BJ (cell line): ENCODE results near the gene CYB5RL. TPM values are rescaled to one million over a fixed set of nuclear protein-coding genes. Genes with fewer than 3 reads are reported as not detected.

Experiments used
- CTCF ChIA-PET: fragments of 350-600 bp; formaldehyde crosslinking; extraction: SDS; loops from one replicate; lab custom pipeline; 2021; ENCODE audit warnings: antibody characterized with exemption, inconsistent platforms; lab: Yijun Ruan, JAX
- POLR2A ChIA-PET: fragments of 300-600 bp; sonication (Branson Sonifier 250); formaldehyde crosslinking; extraction: SDS; loops from one replicate; lab custom pipeline; 2021; ENCODE audit warnings: antibody characterized with exemption; lab: Charles Lee
- DNase-seq: peaks from one replicate; pipeline ENCODE4 v3.0.0-alpha.2; 2011; ENCODE audit warnings: low read depth
- H3K27me3 ChIP-seq: 2 replicates; pipeline ENCODE4 v1.6.0; 2011; ENCODE audit warnings: low read length; ENCODE audit not compliant: control insufficient read depth, insufficient read depth
- H3K36me3 ChIP-seq: 2 replicates; pipeline ENCODE4 v1.5.1; 2011; ENCODE audit warnings: low read length; ENCODE audit not compliant: control insufficient read depth, insufficient read depth
- H3K4me3 ChIP-seq: 2 replicates; pipeline ENCODE4 v1.5.1; 2011; ENCODE audit warnings: low read depth, mild to moderate bottlenecking, control low read depth, low read length
- polyA plus RNA-seq: library from polyadenylated mRNA; depleted of rRNA; stranded (reverse); fragments of >200 nt; gene quantifications from 2 replicates; pipeline ENCODE4 v1.2.3, GENCODE V29; 2011
- TF ChIP-seq, protein P1 (sequence below): IDR thresholded peaks from 2 replicates; pipeline ENCODE4 v1.5.1; 2011; ENCODE audit warnings: low read depth, mild to moderate bottlenecking, control low read depth, inconsistent platforms, low read length, moderate library complexity; ENCODE audit not compliant: insufficient read depth

CYB5RL gene
- polyA plus RNA-seq, 1 experiment: 4.0 TPM

DNA sequence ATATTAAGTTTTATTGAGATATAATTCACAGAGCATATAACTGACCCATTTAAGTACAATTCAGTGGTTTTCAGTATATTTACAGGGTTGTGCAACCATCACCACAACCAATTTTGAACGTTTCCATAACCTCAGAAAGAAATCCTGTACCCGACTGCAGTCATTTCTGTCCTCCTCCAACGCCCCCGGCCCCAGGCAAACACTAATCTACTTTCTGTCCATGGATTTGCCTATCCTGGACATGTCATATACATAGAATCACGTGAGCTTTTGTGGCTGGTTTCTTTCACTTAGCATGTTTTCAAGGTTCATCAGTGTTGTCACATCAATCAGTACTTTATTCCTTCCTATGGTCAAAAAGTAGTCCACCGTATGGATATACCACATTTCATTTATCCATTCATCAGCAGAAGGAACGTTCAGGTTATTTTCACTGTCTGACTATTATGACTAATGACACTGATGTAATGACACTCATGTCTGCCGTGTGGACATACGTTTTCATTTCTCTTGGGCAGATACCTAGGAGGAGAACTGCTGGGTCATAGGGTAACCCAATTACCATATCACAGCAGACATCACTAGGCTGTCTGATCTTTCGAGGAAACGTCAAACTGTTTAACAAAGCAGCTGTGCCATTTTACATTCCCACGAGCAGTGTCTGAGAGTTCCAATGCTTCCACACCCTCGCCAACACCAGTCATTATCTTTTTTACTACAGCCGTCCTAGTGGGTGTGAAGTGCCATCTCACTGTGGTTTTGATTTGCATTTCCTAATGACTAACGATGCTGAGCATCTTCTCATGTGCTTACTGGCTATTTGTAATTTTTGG lies 30.9 kb upstream of the CYB5RL start:
- DNase-seq: no peak
- peaks cover 6% of the 10 kb centered on the region for H3K36me3 ChIP-seq
- H3K27me3 ChIP-seq: no peaks in the 10 kb centered on the region
- no peak overlapping the region for H3K4me3 ChIP-seq
- TF ChIP-seq, protein P1, sequence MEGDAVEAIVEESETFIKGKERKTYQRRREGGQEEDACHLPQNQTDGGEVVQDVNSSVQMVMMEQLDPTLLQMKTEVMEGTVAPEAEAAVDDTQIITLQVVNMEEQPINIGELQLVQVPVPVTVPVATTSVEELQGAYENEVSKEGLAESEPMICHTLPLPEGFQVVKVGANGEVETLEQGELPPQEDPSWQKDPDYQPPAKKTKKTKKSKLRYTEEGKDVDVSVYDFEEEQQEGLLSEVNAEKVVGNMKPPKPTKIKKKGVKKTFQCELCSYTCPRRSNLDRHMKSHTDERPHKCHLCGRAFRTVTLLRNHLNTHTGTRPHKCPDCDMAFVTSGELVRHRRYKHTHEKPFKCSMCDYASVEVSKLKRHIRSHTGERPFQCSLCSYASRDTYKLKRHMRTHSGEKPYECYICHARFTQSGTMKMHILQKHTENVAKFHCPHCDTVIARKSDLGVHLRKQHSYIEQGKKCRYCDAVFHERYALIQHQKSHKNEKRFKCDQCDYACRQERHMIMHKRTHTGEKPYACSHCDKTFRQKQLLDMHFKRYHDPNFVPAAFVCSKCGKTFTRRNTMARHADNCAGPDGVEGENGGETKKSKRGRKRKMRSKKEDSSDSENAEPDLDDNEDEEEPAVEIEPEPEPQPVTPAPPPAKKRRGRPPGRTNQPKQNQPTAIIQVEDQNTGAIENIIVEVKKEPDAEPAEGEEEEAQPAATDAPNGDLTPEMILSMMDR: no peak
- POLR2A ChIA-PET: no interaction called here
- CTCF ChIA-PET: interaction anchor here (1.0 kb wide), 1 partner anchor 259 kb away, joined by 3 read pairs; no protein-coding TSS in a partner anchor

- Histone ChIP-seq H3K4me3 (no peak overlapping the region), H3K36me3 (peaks cover 7% of the 10 kb centered on the region), H3K27me3 (no peaks in the 10 kb centered on the region)
- POLR2A ChIA-PET: interaction anchor here (1.1 kb wide), 1 partner anchor 29 kb away, joined by 3 read pairs; the partner anchor contains the start of gene MRPL37
- no peak for DNase-seq
- CTCF ChIA-PET: interaction anchor here (0.5 to 1.4 kb wide), 2 partner anchors 15 to 177 kb away, joined by 3 to 4 read pairs; partner anchors contain the start of gene SSBP3
- TF ChIP-seq, protein P1: no peak
Observed at GRCh38 chr1:54229281-54229891, 29.6 kb upstream of the CYB5RL start.

- TF ChIP-seq, protein P1: no peak
- ChIA-PET CTCF (interaction anchor here (0.5 to 1.4 kb wide), 2 partner anchors 16 to 178 kb away, joined by 3 to 4 read pairs; partner anchors contain the start of gene SSBP3), POLR2A (interaction anchor here (1.1 kb wide), 1 partner anchor 28 kb away, joined by 3 read pairs; the partner anchor contains the start of gene MRPL37)
Observed at GRCh38 chr1:54228638-54229079, 28.8 kb upstream of the CYB5RL start.

GRCh38 chr1:54227891-54228310 lies 28.1 kb upstream of the CYB5RL start:
- no peak overlapping the region for H3K4me3 ChIP-seq
- no peaks in the 10 kb centered on the region for H3K27me3 ChIP-seq
- ChIA-PET CTCF (interaction anchor here (0.9 to 1.0 kb wide), 2 partner anchors 11 to 105 kb away, joined by 3 to 4 read pairs; no protein-coding TSS in a partner anchor), POLR2A (no interaction called here)
- DNase-seq: no peak
- H3K36me3 ChIP-seq: peaks cover 7% of the 10 kb centered on the region
- TF ChIP-seq, protein P1: no peak

More at GRCh38 chr1:54228638-54229079, 28.8 kb upstream of the CYB5RL start:
- DNase-seq: no peak
- H3K4me3 ChIP-seq: no peak overlapping the region
- H3K27me3 ChIP-seq: no peaks in the 10 kb centered on the region
- peaks cover 7% of the 10 kb centered on the region for H3K36me3 ChIP-seq
